ENCODE data around the gene HSD17B1.

GRCh38 chr17:42514867-42515266 lies 37.9 kb upstream of the HSD17B1 start:
- TF ChIP-seq, protein P1, sequence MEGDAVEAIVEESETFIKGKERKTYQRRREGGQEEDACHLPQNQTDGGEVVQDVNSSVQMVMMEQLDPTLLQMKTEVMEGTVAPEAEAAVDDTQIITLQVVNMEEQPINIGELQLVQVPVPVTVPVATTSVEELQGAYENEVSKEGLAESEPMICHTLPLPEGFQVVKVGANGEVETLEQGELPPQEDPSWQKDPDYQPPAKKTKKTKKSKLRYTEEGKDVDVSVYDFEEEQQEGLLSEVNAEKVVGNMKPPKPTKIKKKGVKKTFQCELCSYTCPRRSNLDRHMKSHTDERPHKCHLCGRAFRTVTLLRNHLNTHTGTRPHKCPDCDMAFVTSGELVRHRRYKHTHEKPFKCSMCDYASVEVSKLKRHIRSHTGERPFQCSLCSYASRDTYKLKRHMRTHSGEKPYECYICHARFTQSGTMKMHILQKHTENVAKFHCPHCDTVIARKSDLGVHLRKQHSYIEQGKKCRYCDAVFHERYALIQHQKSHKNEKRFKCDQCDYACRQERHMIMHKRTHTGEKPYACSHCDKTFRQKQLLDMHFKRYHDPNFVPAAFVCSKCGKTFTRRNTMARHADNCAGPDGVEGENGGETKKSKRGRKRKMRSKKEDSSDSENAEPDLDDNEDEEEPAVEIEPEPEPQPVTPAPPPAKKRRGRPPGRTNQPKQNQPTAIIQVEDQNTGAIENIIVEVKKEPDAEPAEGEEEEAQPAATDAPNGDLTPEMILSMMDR (IDR thresholded peaks at IDR 0.05): no peak
- no peak for TF ChIP-seq POLR2A (IDR thresholded peaks at IDR 0.05)
